GM21723 (cell line): ENCODE results near the gene PLCB3.

Experiments used
- ATAC-seq: cut with Tn5 transposase; IDR thresholded peaks from one replicate; pipeline ENCODE4 v1.9.1; 2021; ENCODE audit warnings: mild to moderate bottlenecking, moderate library complexity; ENCODE audit not compliant: unreplicated experiment

PLCB3 gene

DNA sequence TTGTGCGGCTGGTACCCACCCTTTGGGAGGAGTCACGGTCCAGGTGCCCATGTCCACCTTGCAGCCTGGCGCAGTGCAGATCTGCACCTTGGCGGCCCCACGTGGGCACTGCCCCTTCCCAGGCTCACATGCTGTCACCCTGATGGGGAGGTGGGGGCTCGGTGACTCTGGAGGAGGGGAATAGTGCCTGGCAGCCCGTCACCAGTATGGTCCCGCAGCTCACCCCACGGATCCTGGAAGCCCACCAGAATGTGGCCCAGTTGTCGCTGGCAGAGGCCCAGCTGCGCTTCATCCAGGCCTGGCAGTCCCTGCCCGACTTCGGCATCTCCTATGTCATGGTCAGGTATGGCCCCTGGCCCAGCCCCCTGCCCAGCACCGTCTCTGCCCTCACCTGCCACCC lies 30.5 kb upstream of the PLCB3 start:
- ATAC-seq: no peak

DNA sequence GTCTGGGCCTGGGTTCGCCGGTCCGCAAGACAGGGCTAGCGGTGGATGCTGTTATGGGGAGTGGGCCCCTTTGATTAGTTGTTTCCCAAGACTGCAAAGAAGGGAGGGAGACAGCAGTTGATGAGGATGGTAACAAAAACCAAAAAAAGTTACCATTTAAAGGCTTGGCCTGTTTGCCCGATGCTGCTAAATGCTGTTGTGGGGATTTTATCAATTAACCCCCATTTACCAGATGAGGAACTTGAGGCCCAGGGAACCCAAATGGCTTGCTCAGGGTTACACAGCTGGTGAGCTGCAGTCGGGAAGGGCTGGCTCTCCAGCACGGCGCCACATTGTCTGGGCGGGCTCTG lies 28.7 kb upstream of the PLCB3 start:
- ATAC-seq: no peak

DNA sequence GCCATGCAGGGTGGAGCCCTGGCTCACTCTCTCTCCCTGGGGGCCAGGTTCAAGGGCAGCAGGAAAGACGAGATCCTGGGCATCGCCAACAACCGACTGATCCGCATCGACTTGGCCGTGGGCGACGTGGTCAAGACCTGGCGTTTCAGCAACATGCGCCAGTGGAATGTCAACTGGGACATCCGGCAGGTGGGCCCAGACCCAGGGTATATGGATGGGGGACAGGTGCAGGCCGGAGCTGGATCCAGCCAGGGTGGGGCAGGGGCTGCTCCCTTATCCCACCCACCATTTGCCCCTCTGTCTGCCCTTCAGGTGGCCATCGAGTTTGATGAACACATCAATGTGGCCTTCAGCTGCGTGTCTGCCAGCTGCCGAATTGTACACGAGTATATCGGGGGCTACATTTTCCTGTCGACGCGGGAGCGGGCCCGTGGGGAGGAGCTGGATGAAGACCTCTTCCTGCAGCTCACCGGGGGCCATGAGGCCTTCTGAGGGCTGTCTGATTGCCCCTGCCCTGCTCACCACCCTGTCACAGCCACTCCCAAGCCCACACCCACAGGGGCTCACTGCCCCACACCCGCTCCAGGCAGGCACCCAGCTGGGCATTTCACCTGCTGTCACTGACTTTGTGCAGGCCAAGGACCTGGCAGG lies 28.2 kb upstream of the PLCB3 start:
- no peak for ATAC-seq

DNA sequence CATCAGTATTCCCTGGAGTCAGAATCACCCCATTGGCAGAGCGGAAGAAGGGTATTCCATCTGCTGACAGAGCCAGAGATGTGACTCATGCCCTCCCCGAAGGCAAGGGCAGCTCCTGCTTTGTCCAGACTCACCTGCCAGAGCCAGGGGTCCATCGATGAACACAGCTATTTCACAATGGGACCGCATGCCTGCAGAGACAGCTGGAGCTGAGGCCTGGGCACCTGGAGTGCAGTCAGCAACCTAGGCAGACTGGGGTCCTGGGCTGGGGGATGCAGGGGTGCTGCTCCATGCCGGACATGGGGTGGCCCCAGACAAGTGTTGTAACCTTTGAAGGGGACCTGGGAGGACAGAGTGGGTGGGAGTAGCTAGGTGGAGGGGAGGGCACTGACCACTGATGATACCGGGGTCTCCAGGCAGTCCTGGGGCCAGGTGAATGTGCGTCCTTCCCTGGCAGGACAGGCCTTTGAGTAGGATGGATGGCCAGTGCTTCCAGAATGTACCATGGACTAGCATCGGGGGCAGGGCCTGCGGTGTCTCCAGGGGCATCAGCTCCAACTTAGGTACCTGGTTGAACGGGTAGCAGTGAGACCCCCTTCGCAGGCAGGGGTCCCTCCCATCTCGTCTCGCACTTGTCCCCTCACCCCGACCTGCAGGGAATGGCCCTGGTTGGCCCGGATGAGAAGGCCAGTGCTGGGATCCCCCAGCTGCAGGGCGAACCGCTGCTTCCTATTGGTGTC lies 27.0 kb upstream of the PLCB3 start:
- no peak for ATAC-seq

DNA sequence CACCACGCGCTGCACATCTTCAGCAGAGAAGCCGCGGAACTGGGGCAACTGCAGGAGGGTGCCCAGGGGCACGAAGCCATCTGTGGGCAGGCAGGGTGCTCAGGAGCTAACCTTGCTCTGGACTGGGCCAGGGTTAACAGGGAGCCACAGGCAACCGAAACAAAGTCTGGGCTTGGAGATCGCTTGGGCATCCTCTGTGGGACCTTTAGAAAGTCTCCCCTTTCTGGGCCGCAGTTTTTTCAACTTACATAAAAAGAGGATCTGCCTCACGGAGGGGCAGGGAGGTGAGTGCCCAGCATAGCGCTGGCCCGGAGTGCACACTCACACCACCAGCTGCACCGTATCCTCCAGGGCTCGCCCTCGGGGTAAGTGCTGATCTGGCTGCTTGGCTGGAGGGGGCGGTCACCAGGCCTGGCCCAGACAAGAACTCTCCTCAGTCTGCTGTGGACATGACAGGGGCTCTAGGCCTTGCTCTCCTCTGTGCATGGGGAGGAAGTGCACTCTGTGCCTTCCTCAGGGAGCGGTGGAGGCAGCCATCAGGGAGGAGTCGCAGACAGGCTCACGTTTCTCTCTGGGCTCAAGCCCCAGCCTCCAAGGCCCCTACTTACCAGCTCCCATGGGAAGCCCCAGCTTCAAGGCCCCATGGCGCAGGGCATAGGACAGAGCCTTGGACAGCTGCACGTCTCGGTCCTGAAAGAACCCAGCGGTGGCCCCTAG lies 26.3 kb upstream of the PLCB3 start:
- no peak for ATAC-seq

DNA sequence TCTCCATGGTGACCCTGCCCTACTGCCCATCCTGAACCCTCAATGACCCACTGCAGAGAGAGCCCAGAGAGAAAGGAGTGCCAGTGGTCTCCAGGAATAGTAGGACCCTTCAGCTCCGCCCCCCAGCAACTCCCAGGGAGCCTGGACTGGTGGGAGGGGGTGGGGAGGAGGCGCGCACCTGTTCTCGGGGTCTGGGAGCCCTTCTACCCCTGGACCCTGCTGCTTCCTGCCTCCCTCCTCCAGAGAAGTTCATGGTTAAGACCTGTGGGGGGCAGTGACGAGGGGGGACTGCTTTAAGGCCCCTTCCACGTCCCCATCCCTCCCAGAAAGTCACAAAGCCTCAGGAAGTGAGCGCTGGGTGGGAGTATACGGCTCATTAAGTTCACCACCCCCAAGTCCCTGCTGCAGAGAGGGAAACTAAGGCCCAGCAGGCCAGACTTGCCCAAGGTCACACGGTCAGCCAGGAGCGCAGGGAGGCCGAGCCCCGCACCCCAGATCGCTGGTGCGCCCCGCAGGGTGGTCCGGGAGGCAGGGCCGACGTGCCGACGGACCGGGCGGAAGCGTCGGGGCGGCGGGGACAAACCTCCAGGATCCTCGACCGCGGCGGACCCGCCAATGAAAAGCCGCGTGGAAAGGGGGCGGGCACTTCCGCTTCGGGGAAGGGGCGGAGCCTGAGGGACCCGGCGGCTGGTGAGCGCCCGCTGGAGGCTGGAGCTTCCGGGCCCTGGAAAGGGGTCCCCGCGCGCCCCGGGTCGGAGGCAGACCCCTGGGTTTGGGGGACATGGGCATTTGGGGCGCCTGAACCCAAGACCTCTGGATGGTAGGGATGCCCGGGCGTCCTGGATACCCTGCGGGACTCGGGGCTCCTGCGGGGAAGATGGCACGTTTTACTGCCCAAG lies 25.5 kb upstream of the PLCB3 start, which contains the start of the genes NUDT22 and TRPT1:
TSS of gene NUDT22 (plus strand) at position 667 of the 899 bp plus-strand sequence. CDS start 379 bp downstream, outside the sequence.
TSS of gene TRPT1 (minus strand) at position 579 of the 899 bp plus-strand sequence. CDS start at position 253, 326 bp downstream.
- peak; percentile 41 for ATAC-seq

DNA sequence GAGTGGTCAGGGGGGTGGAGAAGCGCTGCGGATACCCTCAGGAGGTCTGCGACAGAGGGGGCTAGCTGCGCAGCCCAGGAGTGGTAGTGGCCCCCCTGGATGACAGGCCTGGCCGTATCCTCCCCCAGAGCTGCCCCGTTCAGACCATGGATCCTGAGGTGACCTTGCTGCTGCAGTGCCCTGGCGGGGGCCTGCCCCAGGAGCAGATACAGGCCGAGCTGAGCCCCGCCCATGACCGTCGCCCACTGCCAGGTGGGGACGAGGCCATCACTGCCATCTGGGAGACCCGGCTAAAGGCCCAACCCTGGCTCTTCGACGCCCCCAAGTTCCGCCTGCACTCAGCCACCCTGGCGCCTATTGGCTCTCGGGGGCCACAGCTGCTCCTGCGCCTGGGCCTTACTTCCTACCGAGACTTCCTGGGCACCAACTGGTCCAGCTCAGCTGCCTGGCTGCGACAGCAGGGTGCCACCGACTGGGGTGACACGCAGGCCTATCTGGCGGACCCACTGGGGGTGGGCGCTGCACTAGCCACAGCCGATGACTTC lies 24.8 kb upstream of the PLCB3 start:
- ATAC-seq: peak; percentile 36

DNA sequence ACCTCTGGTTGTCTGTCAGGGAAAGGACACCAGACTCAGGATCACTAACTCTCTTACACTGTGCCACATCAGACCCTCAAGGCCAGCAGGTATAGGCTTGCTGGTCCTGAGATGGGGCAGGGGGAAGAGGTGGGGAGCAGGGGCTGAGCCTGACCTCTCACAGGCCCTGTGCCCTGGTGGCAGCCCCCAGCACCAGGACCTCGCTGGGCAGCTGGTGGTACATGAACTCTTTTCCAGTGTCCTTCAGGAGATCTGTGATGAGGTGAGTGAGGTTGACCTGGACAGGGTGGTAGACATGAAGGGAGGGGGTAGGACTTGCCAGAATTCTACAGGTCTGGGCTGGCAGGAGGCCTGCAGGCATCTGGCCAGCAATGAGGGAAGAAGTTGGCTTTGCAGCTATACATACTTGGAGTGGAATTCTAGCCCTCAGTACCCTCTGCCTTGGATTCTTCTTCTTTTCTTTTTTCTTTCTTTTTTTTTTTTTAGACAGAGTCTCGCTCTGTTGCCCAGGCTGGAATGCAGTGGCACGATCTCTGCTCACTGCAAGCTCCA lies 23.8 kb upstream of the PLCB3 start:
- ATAC-seq: no peak

DNA sequence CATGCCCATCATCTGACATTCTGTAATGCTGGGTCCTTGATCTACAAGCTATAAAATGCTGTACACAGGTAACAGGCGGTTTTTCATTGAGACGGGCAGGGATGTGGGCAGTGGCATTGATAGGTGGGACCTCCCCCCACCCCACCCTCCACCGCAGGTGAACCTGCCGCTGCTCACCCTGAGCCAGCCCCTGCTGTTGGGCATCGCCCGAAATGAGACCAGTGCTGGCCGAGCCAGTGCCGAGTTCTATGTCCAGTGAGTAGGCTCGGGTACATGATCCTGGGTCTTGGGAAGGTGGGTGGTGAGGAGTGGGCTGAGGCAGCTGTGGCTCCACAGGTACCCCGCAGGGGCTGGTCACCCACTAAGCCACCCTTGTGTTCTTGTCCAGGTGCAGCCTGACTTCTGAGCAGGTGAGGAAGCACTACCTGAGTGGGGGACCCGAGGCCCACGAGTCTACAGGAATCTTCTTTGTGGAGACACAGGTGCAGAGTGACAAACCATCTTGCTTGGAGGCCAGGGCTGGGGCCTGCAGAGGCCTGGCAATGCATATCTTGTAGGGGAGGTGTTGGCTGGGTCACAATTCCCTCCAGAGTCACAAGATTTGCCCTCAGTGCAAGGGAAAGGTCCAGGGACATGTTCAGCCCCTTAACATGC lies 22.1 kb upstream of the PLCB3 start:
- ATAC-seq: no peak

DNA sequence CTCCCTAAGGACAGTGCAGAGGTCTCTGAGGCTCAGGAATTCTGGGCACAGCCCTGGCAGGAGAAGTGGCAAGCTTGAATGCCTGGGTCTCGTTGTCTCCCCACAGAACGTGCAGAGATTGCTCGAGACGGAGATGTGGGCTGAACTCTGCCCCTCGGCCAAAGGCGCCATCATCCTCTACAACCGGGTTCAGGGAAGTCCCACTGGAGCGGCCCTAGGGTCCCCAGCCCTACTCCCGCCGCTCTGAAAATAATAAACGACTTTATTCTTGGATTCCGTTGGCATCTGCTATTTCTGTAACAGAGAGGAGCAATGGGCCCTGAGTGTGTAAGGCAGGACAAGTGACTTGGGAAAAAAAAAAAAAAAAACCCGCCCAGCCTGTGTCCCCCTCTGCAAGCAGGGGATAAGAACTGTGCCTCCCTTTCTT lies 21.6 kb upstream of the PLCB3 start:
- ATAC-seq: no peak

DNA sequence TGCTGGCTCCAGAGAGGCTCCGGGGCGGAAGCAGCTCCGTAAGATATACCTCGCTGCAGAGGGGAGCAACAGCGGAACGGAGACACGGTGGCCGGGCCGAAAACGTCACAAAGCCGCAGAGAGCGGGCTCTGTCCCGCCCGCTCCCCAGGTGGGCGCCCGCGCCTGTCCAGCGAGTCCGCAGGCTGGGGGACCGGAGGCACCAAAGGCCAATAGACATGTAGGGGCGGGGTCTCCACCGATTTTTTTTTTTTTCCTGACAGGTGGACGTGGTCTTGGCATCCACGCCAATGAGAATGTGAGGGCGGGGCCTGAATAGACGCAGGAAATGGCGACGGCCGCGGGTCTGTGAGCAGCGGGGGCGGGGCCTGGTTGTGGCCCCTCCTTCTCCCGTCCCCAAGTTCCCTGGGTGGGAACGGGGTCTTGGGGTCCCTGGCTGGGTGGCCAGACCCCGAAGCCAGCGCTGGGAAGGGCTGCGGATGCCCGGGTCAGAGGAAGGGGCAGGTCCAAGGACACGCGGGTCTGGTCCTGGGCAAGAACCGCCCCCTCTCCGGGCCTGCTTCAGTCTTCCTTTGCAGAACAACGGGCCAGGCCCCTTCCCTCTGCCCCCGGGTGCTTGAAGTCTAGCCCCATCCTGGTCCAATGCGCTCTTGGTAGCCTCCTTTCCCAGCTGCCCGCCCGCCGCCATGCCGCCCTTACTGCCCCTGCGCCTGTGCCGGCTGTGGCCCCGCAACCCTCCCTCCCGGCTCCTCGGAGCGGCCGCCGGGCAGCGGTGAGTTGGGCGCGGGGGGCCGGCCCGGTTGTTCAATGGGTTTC lies 21.0 kb upstream of the PLCB3 start, which contains the start of gene DNAJC4:
TSS of gene DNAJC4 (plus strand) at position 378 of the 814 bp plus-strand sequence. CDS start at position 685, 307 bp downstream.
- peak; percentile 43 for ATAC-seq

DNA sequence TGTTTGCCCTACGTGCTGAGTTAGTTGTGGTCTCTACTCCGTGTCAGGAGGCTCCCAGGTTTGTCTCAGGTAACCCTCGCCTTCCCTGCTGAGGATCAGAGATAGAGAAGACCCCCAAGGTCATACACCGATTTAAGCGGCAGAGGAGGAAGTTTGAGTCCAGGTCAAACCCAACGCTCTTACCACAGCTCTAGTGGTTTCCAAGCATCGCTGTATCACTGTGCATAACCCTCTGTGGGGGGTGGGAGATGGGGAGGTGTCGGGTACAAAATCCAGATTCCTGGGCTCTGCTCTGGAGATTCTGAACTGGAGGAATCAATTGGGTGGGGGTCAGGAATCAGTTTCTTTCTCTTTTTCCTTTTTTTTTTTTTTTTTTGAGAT lies 20.4 kb upstream of the PLCB3 start:
- no peak for ATAC-seq

DNA sequence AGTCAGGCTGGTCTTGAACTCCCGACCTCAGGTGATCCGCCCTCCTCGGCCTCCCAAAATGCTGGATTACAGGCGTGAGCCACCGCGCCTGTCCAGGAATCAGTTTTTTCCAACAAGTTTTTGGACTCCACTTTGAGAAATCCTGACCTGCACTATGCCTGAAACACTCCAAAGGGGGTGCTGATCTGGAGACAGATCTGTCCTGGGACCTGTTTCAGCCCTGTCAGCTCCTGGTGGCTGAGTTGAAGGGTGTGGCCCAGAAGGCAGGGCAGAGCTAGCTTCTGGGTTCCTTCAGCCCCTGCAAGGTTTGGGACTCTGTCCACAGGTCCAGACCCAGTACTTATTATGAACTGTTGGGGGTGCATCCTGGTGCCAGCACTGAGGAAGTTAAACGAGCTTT lies 19.8 kb upstream of the PLCB3 start:
- no peak for ATAC-seq

DNA sequence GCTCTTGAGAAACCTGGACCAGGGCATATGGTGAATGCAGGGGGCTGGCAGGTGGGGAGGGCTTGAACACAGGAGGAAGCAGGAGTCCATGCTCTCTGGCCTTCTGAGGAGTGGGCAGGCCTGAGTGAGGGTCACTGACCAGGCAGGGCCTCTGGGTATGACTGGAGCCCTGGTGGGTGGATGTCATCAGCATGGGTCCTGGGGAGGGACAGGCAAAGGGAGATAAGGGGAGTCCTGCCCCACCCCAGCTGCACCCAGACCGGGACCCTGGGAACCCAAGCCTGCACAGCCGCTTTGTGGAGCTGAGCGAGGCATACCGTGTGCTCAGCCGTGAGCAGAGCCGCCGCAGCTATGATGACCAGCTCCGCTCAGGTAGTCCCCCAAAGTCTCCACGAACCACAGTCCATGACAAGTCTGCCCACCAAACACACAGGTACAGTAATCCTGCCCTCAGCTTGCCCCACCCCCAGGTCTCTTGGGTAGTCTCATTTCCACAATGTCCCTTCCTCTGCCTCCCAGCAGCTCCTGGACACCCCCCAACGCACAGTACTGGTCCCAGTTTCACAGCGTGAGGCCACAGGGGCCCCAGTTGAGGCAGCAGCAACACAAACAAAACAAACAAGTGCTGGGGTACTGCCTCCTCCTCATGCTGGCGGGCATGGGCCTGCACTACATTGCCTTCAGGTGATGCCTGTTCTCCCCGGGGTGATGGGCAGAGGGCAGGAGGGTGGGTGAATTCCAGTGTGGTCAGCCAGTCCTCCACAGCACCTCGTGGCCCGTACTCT lies 19.0 kb upstream of the PLCB3 start:
- ATAC-seq: no peak

DNA sequence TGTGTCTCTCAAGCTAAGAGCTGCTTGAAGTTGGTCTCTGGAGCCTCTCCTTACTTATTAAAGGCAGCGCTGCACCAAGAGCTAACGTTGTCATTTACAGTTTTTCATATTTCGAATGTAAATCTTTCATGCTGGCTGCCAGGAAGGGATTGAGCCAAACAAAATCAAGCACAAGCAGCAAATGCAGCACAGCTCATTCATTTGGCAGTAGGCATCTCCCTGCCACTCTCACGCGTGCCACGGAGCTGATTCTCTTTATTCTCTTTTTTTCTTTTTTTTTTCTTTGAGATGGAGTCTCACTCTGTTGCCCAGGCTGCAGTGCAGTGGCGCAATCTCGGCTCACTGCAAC lies 18.4 kb upstream of the PLCB3 start:
- ATAC-seq: no peak

DNA sequence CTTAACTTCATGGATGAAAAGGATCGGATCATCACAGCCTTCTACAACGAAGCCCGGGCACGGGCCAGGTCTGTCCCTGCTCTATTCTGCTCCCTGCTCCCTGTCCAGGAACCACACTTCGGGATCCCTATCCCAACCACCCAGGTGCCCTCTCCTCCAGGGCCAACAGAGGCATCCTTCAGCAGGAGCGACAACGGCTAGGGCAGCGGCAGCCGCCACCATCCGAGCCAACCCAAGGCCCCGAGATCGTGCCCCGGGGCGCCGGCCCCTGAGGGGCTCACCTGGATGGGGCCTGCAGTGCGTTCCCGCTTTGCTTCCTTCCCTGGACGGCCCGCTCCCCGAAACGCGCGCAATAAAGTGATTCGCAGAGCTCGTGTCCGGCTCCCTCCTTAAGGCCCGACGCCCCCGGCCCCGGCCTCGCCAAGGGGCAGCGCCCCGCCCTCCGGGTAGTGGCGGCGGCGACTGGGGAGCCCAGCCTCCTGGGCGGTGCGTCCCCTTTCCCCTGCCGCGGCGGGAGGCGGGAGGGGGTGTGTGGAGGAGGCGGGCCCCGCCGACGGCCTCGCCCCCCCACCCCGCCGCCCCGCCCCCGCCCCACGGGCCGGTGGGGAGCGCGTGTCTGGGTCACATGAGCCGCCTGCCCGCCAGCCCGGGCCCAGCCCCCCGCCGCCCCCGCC lies 17.3 kb upstream of the PLCB3 start, which contains the start of gene VEGFB:
TSS of gene VEGFB (plus strand) at position 672 of the 674 bp plus-strand sequence. CDS start 250 bp downstream, outside the sequence.
- ATAC-seq: peak; percentile 44

DNA sequence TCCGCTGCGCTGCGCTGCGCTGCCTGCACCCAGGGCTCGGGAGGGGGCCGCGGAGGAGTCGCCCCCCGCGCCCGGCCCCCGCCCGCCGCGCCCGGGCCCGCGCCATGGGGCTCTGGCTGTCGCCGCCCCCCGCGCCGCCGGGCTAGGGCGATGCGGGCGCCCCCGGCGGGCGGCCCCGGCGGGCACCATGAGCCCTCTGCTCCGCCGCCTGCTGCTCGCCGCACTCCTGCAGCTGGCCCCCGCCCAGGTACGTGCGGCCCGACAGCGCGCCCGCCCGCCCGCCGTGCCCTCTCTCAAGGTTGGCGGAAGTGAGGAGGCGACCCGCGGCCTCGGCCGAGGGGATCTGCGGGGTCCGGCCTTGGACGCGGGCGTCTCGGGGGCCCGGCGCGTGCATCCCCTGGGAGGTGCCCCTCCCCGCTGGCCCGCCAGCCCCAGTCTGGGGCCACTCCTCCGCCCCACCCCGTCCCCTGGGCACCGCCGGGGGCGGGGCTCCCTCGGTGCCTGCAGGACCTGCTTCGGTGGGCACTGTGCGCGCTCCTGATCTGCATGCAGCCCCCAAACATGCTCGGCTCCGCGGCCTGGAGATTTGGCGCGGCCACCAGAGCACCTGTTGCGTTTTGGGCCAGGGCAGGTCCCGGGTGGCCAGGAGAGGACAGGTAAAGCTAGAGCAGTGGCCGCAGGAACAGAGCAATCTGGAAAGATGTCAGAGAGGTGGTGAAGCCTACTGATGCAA lies 16.5 kb upstream of the PLCB3 start:
- ATAC-seq: no peak
